ENCODE data around the gene MRPS9. TPM values are rescaled to one million over a fixed set of nuclear protein-coding genes. Genes with fewer than 3 reads are reported as not detected.

MRPS9 gene
- total RNA-seq, 1 donor, result 8.8 TPM

DNA sequence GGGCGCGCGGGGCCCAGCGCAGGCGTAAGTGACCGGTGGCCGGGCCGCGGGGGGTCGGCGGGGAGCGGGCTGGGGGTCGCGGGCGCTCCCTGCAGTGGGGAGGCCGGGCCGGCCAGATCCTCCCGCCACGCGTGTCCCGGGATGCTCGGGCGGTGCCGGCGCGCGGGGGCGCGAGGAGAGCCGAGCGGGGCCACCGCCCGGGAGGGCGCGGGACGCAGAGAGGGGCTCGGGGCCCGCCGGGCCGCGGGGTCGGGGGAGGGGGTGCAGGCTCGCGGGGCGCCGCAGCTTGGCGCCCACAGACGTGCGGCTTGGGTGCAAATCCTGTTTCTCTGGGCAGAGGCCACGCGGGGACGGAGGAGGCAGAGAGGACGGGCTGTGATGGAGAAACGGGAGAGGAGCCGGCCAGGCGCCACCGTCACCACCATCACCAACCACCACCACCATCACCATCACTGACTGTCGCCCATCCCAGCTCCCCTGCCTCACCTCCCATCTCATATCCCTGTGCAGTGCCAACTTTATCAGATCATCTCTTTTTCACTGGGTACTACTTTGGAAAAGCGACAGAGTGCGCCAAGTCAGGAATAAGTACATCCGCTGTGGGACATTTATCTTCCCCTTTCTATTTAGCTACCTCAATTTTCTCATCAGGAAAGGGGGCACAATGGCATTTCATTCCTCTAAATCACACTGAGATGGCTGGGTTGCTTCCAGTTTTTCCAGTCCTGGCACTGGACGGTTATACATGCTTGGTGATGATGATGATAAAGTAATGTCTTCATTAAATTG lies 106.5 kb downstream of the MRPS9 start:
- Histone ChIP-seq H3K9me3 (ENCODE audit: low read depth, low read length) (no peaks in the 10 kb centered on the region), H3K27me3 (ENCODE audit: insufficient read depth, low read length) (peaks cover 42% of the 10 kb centered on the region), H3K4me1 (ENCODE audit: insufficient read depth, low read length) (peaks cover 4% of the 10 kb centered on the region), H3K4me3 (ENCODE audit: low read length) (no peak overlapping the region)

DNA sequence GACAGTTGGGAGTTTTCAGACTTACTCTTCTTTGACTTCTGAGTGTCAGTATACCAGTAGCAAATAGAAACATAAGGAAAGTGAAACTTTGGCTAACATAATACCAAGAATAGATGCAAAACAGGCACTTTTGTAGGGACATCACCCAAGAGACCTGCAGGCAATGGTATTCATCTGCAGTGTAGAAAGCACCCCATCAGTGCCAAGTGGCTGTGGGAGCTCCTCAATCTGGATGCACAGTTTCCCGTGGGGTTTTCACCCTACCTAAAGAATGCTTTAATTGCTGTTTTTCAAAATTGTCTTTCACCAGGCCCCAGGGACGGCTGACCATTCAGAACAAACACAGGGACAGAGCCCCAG lies 107.1 kb downstream of the MRPS9 start:
- Histone ChIP-seq H3K27me3 (ENCODE audit: insufficient read depth, low read length) (peaks cover 42% of the 10 kb centered on the region), H3K9me3 (ENCODE audit: low read depth, low read length) (no peaks in the 10 kb centered on the region), H3K4me3 (ENCODE audit: low read length) (no peak overlapping the region), H3K4me1 (ENCODE audit: insufficient read depth, low read length) (peaks cover 4% of the 10 kb centered on the region)

DNA sequence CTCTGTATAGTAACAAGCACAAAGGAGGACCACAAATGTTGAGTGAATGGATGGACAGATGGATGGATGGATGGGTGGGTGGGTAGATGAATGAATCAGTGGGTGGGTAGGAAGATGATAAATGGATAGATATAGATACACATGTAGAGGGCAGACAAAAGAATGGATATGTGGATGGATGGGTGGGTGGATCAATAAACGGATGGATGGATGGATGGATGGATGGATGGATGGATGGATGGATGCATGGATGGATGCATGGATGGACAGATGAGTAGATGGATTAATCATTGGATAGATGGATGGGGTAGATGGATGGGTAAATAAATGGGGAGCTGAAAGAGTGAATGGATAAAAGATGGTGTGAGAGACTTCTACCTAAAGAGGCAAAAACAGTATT lies 111.4 kb downstream of the MRPS9 start:
- Histone ChIP-seq H3K4me1 (ENCODE audit: insufficient read depth, low read length) (peaks cover 4% of the 10 kb centered on the region), H3K9me3 (ENCODE audit: low read depth, low read length) (no peaks in the 10 kb centered on the region)

More for the DNA sequence above, 111.4 kb downstream of the MRPS9 start:
- Histone ChIP-seq H3K27me3 (ENCODE audit: insufficient read depth, low read length) (peaks cover 27% of the 10 kb centered on the region), H3K4me3 (ENCODE audit: low read length) (no peak overlapping the region)

Other genes with a start within 250 kb of the MRPS9 start
- not detected for gene POU3F3, start 184.0 kb upstream of the MRPS9 start, total RNA-seq
- gene GPR45, start 203.7 kb downstream of the MRPS9 start, total RNA-seq, result not detected